DMS79 (cell line): ENCODE measurements around the gene KRTAP3-1.

Experiments
- DNase-seq: peaks from one replicate; lab custom pipeline; 2025; lab: John Stamatoyannopoulos, UW

KRTAP3-1 gene

GRCh38 chr17:40978575-40979151, 30.3 kb downstream of the KRTAP3-1 start:
- no peak for DNase-seq

- DNase-seq, result no peak
Measured at GRCh38 chr17:40975516-40975915, 33.4 kb downstream of the KRTAP3-1 start.

DNA sequence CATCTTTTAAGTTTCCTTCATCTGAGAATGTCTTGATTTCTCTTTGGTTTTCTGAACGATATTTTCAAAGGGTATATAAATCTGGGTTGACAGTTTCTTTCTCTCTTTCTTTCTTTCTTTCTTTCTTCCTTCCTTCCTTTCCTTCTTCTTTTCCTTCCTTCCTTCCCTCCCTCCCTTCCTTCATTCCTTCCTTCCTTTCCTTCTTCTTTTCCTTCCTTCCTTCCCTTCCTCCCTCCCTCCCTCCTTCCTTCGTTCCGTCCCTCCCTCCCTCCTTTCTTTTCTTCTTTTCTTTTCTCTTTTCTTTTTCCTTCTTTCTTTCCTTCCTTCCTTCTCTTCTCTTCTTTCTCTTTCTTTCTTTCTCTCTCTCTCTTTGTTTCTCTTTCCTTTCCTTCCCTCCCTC, 34.6 kb downstream of the KRTAP3-1 start:
- no peak for DNase-seq

GRCh38 chr17:40967582-40967981, 41.3 kb downstream of the KRTAP3-1 start:
- DNase-seq, result no peak

- DNase-seq, result no peak
Measured at GRCh38 chr17:40966848-40967247, 42.1 kb downstream of the KRTAP3-1 start, which contains the start of gene KRT39. Gene KRT39 (minus strand): TSS chr17:40966948. CDS start chr17:40966856, 92 bp downstream.

DNA sequence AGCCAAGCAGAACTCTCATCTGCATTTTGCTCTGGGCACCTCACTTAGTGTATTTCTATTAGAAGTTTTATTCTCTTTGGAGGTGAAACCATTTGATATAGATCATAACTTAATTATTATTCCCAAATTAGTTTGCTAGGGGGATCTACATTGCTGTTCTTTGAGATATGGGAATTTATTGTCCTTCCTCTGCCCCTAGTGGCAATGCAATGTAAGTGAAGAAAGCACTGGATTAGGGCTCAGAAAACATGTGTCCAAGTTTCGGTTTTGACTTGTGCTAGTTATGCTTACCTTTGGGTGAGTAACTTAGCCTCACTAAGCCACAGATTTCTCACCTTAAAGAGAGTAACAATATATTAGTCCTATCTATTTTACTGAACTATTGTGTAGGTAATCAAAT, 45.1 kb downstream of the KRTAP3-1 start:
- no peak for DNase-seq

- no peak for DNase-seq
Measured at GRCh38 chr17:40962059-40962561, 46.8 kb downstream of the KRTAP3-1 start.

DNA sequence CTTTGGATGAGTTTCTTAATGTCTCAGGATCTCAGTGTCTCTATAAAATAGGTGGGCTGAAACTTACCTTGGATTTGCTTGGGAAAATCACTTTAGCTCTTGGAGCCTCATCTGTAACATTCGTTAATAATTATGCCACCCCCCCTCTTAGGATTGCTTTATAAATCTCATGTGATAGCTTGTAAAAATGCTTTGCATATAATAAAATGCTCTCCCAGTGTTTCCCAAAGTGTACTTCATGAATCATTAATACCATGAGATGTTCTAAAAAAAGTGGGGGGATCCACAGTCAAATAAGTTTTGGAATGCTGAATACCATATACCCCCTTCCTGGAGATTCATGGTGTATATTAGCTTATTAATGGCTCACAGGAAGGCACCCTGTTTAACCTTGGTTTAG, 47.3 kb downstream of the KRTAP3-1 start:
- DNase-seq, result no peak

DNA sequence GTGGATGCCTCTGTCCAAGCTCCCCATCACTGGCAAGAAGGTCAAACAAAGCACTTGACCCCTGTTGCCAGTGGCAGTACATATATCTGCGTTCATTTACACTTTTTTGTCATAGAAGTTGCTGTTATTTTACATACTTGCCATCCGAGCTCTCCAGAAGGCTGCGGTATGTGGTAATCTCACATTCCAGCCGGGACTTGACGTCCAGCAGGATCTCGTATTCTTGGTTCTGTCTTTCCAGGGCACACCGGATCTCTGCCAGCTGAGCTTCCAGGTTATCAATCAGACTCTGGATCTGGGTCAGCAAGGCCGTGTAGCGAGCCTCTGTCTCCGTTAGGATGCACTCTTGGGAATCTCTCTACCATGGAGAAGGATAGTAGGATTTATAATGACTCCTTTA, 48.8 kb downstream of the KRTAP3-1 start:
- no peak for DNase-seq
